ENCODE data around the gene POU6F2.

DNA sequence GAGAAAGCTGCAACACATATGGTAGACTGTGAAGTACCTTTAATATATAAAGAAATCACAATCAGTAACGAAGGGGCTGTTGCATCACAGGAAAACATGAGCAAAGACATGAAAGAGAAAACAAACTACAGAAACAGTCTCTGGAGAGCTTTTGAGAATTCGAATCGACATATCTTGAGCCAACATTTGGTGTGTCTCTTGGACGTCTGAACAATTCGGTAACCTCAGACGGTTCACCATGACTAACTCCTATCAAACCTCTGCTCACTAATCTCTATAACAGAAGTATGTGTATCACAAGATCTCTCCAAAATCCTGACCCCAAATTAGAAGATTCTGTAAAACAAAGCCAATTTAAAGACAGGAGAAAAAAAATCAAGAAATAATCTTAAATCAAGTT, 326.5 kb downstream of the POU6F2 start:
- TF ChIP-seq, protein P1, sequence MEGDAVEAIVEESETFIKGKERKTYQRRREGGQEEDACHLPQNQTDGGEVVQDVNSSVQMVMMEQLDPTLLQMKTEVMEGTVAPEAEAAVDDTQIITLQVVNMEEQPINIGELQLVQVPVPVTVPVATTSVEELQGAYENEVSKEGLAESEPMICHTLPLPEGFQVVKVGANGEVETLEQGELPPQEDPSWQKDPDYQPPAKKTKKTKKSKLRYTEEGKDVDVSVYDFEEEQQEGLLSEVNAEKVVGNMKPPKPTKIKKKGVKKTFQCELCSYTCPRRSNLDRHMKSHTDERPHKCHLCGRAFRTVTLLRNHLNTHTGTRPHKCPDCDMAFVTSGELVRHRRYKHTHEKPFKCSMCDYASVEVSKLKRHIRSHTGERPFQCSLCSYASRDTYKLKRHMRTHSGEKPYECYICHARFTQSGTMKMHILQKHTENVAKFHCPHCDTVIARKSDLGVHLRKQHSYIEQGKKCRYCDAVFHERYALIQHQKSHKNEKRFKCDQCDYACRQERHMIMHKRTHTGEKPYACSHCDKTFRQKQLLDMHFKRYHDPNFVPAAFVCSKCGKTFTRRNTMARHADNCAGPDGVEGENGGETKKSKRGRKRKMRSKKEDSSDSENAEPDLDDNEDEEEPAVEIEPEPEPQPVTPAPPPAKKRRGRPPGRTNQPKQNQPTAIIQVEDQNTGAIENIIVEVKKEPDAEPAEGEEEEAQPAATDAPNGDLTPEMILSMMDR (conservative IDR thresholded peaks at IDR 0.05; ENCODE audit: low read depth, low read length), result no peak
- no peak for TF ChIP-seq EZH2 (IDR thresholded peaks at IDR 0.05; ENCODE audit: borderline replicate concordance, low read depth, low read length, poor library complexity, severe bottlenecking)

Data from A673 (cell line).